CD4-positive, alpha-beta T cell treated with Interleukin-4 for 4 hours (primary cell): ENCODE measurements around the gene COL20A1.
"Not testable (repeated sequence)": the region's sequence is repeated elsewhere in the genome, so short reads cannot be mapped to it uniquely, and the experiment has no call there.

Experiments used
- DNase-seq: peaks from one replicate; pipeline ENCODE4 v3.0.0-alpha.2; 2020

The COL20A1 gene

GRCh38 chr20:63292904-63293303, at the start of gene COL20A1:
Gene COL20A1 (plus strand): TSS chr20:63293186. CDS start chr20:63295108, 1,922 bp downstream.
- no peak for DNase-seq

DNA sequence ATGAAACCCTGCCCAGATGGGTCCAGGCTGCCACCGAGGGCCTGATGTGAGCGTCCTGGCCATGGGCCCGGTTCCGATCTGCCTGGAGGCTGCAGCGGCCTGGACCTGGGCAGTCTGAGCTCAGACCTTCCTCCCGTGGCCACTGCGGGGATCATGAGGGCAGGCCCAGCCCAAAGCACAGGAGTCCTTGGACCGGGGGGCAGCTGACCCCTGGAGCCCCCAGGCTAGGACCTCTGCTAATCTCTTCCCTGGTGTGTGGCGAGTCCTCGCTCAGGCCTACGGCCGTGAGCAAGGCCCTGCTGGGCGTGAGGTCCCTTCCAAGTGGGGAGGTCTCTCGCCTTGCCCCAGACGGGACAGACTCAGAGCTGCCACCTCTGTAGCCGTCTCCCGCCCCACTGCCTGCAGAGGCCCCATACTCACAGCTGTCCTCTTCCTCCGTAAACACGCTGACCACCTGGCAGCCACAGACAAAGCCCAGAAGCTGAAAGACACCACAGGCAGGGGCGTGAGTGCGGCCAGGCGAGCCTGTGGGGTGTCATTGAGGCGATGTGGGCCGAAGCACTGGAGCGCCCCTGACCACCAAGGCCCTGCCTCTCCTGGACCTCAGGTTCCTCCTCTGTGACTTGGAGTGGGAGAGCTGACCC, 49.3 kb upstream of the COL20A1 start:
- no peak for DNase-seq

DNA sequence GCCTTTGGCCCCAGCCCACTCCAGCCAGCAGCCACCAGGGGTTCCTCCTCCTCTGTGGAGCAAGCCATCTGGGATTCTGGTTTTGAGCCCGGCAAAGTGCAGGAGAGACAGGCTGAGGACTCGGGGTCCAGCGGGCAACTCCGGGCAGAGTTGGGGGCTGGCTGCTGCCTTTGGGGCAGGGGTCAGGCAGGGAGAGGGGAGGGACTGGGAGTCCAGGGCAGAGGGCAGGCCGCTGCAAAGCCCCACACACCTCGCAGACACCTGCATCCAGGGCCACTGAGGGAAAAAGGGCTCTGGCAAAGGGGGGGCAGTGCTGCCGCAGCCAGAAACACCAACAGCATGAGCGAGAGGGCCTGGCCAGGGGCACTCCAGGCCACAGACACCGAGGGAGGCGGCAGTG, 48.5 kb upstream of the COL20A1 start:
- no peak for DNase-seq

- DNase-seq = no peak
These were observed 46.3 kb upstream of the COL20A1 start for GRCh38 chr20:63246490-63247288.

- no peak for DNase-seq
These were observed 45.2 kb upstream of the COL20A1 start for GRCh38 chr20:63247671-63248228.

- no peak for DNase-seq
These were observed 44.0 kb upstream of the COL20A1 start for GRCh38 chr20:63248835-63249591.

GRCh38 chr20:63249891-63250290, 43.1 kb upstream of the COL20A1 start:
- DNase-seq = no peak

GRCh38 chr20:63251350-63251749, 41.6 kb upstream of the COL20A1 start:
- not testable (repeated sequence) for DNase-seq

- no peak for DNase-seq
These were observed 40.7 kb upstream of the COL20A1 start for GRCh38 chr20:63252284-63252711.

DNA sequence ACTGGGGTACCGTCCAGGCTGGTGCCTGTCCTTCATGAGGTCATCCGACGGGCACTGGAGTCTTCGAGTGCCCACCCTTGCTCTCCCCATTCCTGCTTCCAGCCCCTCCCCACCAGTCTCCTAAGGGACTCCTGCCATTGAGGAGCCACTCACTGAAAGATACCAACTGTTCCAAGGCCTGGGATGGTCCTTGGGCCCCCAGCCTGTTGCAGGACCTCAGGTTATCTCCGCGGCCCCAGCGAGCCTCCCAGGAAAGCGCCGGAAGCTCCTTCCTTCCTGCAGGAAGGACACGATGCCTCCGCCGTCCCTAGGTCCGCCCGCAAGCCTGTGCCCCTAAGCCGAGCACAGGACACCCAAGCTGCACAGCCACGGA, 39.9 kb upstream of the COL20A1 start:
- DNase-seq = no peak

DNA sequence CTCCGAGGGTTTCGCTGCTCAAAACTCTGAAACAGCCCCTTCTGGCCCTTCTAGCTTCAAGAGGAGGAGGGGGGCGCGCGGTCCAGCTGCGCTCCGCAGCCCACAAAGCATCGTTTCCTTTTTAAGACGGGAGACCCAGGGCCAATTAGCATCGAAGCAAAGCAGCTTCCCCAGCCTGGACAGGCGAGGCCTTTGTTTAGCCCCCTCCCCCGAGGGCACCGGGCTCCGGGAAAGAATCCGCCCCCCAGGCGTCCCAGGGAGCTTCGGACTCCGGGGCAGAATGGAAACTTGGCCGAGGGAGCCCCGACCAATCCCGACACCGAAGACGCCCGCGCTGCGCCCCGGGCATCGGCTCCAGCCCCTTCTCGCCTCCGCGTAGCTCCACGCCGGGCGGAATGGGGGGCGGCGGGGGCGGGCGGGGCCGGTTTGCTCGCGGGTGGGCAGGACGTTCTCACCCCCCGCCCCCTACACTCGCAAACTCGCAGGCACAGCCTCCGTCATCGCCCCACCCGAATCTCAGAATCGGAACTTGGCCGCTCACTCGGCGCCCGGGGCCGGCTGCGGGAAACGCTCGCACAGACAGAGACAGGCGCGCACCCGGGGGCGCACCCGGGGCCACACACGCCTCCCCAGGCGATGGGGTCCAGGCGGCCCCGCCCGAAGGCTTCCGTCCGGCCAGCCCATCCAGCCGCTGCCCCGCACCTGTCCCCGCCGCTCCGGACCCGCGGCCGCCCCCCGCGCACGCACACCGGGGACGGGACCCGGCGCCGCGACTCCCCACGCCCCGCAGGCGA, 39.4 kb upstream of the COL20A1 start:
- DNase-seq = no peak

- no peak for DNase-seq
These were observed 38.8 kb upstream of the COL20A1 start, which contains the start of gene NKAIN4 for GRCh38 chr20:63254232-63254605. Gene NKAIN4 (minus strand): TSS chr20:63254463. CDS start chr20:63254450, 13 bp downstream.

DNA sequence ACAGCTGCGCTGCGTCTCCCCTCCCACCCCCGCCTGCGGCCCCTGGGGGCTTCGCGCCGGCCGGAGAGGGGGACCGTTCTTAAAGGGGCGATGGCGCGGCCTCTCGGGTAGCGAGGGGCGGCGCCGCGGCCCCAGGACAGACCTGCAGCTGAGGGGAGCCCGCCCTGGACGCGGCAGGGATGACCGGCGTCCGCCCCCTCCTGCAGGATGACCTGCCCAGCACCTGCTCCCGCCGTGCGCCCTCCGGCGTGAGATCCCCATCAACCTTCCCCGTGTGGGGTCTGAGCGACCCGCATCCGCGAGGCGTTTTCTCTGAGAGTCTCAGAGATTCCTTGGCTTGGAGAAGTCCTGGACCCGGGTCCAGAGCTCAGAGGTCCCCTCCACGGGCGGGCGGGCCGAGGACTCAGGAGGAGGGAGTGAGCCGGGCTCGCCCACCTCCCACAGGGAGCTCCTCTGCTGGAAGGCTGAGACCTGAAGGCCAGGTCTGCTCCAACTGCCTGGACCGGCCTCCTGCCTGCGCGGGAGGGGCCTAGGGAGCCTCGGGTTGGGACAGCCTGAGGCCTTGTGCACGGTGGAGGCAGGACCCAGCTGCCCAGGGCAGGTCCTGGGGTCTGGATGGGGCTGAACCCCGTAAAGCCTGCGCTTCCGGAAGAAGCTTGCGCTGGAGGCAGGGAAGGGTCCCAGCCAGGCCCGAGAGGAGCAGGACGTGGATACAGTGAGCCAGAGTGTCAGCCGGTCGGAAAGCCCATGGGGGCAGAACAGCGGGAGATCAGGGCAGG, 38.2 kb upstream of the COL20A1 start:
- no peak for DNase-seq

DNA sequence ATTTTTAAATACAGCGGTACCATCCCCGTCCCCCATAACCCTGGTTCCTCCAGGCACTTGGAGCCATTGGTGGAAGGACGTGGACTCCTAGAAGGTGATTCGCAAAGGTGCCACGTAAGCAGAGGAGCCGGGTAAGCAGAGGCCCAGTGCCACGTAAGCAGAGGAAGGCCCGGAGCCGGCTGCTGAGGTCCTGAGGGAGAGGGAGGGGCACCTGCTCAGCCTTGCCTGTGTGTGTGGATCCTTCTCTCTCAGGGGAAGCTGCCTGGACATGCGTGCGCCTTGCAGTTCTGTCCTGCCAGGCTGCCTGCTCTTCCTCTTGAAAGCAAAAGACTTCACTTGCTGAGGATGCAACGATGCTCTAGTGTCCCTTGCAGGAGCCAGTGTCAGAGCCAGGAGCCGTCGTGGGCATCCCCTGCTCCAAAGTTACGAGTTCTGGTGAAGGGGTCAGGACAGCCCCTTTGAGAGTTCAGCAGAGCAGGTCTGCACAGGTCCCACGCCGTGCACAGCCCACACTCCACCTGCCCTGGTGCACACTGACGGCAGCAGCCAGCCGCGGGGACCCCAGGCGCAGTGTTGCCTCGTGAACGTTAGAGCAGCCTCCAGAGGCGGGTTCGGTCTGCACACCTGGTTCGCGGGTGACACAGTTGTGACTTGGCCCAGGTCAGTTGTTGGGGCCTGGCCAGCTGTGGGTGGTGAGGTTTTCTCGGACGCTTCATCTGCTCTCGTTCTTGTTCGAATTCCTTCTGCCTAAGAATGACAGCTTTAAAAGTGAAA, 36.9 kb upstream of the COL20A1 start:
- DNase-seq = no peak

- DNase-seq = no peak
These were observed 36.0 kb upstream of the COL20A1 start for GRCh38 chr20:63256954-63257353.

DNA sequence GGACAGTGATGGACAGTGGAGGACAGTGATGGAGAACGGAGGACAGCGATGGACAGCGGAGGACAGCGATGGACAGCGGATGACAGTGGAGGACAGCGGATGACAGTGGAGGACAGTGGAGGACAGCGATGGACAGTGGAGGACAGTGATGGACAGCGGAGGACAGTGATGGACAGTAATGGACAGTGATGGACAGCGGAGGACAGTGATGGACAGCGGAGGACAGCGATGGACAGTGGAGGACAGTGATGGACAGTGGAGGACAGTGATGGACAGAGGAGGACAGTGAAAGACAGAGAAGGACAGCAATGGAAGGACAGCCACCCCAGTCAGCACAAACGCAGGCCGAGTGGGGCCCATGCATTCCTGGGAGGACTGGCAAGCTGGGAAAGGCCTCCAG, 35.4 kb upstream of the COL20A1 start:
- DNase-seq = no peak

- DNase-seq = no peak
These were observed 34.2 kb upstream of the COL20A1 start for GRCh38 chr20:63258781-63259180.

- DNase-seq = no peak
These were observed 33.1 kb upstream of the COL20A1 start for GRCh38 chr20:63259734-63260460.

- no peak for DNase-seq
These were observed 32.5 kb upstream of the COL20A1 start for GRCh38 chr20:63260521-63260920.
